Kidney (tissue), 14 donors: Measurements from ENCODE around the gene HMOX1. TPM values are rescaled to one million over a fixed set of nuclear protein-coding genes. Genes with fewer than 3 reads are reported as not detected.
"Not testable (repeated sequence)": the region's sequence is repeated elsewhere in the genome, so short reads cannot be mapped to it uniquely, and the experiment has no call there.

Source experiments
- DNase-seq, 5 donors: peaks; one replicate each; pipeline ENCODE4 v3.0.0-alpha.2; 2013 to 2020
- FAIRE-seq: peaks from 2 replicates; lab custom pipeline; 2012; peaks lifted over from hg19 to GRCh38; lab: Jason Lieb, UNC
- H3K27ac ChIP-seq, 2 donors: one replicate each; pipeline ENCODE4 v1.7.0; 2013; ENCODE audit warnings: low read depth in 2 of 2, low read length in 2 of 2, inconsistent platforms in 1 of 2
- H3K27me3 ChIP-seq: one replicate; pipeline ENCODE4 v1.7.1; 2013; ENCODE audit warnings: low read length, inconsistent platforms; ENCODE audit not compliant: control insufficient read depth, insufficient read depth
- H3K36me3 ChIP-seq, 3 donors: one replicate each; pipeline versions ENCODE4 v1.7.0 to v1.7.1; 2013; ENCODE audit warnings: low read length in 3 of 3, control low read depth in 1 of 3, inconsistent platforms in 1 of 3; ENCODE audit not compliant: insufficient read depth in 3 of 3, control insufficient read depth in 2 of 3
- H3K4me1 ChIP-seq, 3 donors: one replicate each; pipeline versions ENCODE4 v1.7.0 to v1.7.1; 2013; ENCODE audit warnings: low read length in 3 of 3, inconsistent platforms in 1 of 3, low read depth in 1 of 3; ENCODE audit not compliant: control insufficient read depth in 2 of 3, insufficient read depth in 2 of 3
- H3K4me3 ChIP-seq, 3 donors: one replicate each; pipeline versions ENCODE4 v1.7.0 to v1.8.1; 2013; ENCODE audit warnings: low read length in 3 of 3, control low read depth in 1 of 3, inconsistent platforms in 1 of 3
- H3K9ac ChIP-seq, 3 donors: one replicate each; pipeline versions ENCODE4 v1.7.0 to v1.7.1; 2013; ENCODE audit warnings: low read length in 3 of 3, control low read depth in 1 of 3, inconsistent platforms in 1 of 3
- H3K9me3 ChIP-seq, 3 donors: one replicate each; pipeline versions ENCODE4 v1.7.0 to v1.7.1; 2013; ENCODE audit warnings: low read length in 3 of 3, control low read depth in 1 of 3, inconsistent platforms in 1 of 3; ENCODE audit not compliant: control insufficient read depth in 2 of 3, insufficient read depth in 1 of 3
- CTCF ChIP-seq: IDR thresholded peaks from 3 replicates; pipeline ENCODE4 v1.5.1; 2012; ENCODE audit warnings: mild to moderate bottlenecking, moderate library complexity, borderline replicate concordance; ENCODE audit not compliant: insufficient read depth; ENCODE audit errors: extremely low read depth
- intact Hi-C: fragments of 100-400 bp; cut with DNase I; formaldehyde crosslinking; loops from one replicate; pipeline ENCODE4 v1.11.1; 2022
- polyA plus RNA-seq: library from polyadenylated mRNA; stranded (reverse); fragments of 350-450 nt; fragmentation: Illumina TruSeq; extraction: RNeasy Lipid Tissue Mini Kit (QIAGEN cat#74804); gene quantifications from one replicate; pipeline ENCODE4 v1.2.3, GENCODE V29; 2014; ENCODE audit warnings: low read depth, low replicate concordance; ENCODE audit not compliant: insufficient read depth
- total RNA-seq: library from RNA; stranded (reverse); fragmentation: NEBNext Ultra II Directional; extraction: Animal tissue kit (Norgen Biotek cat#: 25700); gene quantifications from one replicate; pipeline ENCODE4 v1.2.1, GENCODE V29; 2021
- donor health status: control.
- donor health status: control.
- donor health status: control.
- donor health status: control.
- donor health status: control.
- donor health status: DM: yes; HTN: yes; CAD: no.
- donor health status: Normal renal cell carcinoma (clear cell type).

Gene HMOX1
- total and polyA plus RNA-seq, 2 donors from 2014 or later, result 37.7 to 234 TPM

DNA sequence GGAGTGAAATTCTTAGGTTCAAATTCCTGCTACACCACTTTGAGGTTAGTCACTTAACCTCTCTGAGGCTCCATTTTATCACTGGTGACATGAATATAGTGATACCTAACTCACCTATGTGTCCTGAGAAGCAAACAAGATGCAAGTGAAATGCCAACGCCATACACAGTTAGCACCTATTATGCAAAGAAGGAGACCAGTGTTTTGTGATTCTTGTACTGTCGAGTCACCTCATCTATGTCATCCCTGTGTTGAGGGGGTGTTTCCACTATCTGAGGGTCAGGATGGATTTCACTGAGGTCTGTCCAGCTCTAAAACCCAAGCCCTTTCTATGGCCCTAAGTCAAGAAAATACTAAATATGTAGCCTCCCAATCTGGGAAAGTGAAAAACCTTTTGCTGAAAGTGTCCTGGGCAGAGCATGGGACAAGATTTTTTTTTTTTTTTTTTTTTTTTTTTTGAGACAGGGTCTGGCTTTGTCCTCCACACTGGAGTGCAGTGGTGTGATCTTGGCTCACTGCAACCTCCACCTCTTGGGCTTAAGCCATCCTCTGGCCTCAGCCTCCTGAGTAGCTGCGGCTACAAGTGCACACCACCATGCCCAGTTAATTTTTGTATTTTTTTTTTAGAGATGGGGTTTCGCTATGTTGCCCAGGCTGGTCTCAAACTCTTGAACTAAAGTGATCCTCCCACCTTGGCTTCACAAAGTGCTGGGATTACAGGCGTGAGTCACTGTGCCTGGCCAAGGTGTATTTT is 14.1 kb downstream of the HMOX1 start:
- Histone ChIP-seq H3K4me1 (peaks cover 0 to 3% (median 0%) of the 10 kb centered on the region in 3 donors), H3K27ac (no peak overlapping the region), H3K27me3 (no peaks in the 10 kb centered on the region), H3K9me3 (no peaks in the 10 kb centered on the region), H3K36me3 (no peaks in the 10 kb centered on the region), H3K9ac (no peak overlapping the region), H3K4me3 (no peak overlapping the region)
- FAIRE-seq, result no peak
- TF ChIP-seq CTCF, result no peak
- intact Hi-C loops, result no loop called here
- DNase-seq, result no peak

DNA sequence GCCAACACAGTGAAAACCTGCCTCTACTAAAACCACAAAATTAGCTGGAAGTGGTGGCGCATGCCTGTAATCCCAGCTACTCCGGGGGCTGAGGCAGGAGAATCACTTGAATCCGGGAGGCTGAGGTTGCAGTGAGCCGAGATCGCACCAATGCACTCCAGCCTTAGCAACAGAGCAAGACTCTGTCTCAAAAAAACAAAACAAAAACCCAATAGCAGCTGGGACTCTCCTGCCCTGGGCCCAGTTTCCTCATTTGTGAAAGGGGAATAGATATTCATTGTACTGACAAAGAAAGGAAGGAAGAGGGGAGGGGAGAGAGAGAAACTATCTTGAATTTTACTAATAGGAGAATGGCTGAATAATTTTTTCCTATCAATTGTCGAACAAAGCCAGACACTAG is 15.7 kb downstream of the HMOX1 start:
- H3K9ac ChIP-seq, FAIRE-seq, H3K9me3 ChIP-seq, H3K4me1 ChIP-seq, H3K36me3 ChIP-seq, H3K4me3 ChIP-seq, intact Hi-C loops, H3K27me3 ChIP-seq: not testable (repeated sequence)
- DNase-seq, result peak in 2 of 5 donors; percentile 40 to 45
- H3K27ac ChIP-seq, result peak overlapping the region in 1 of 2 donors; percentile 41

DNA sequence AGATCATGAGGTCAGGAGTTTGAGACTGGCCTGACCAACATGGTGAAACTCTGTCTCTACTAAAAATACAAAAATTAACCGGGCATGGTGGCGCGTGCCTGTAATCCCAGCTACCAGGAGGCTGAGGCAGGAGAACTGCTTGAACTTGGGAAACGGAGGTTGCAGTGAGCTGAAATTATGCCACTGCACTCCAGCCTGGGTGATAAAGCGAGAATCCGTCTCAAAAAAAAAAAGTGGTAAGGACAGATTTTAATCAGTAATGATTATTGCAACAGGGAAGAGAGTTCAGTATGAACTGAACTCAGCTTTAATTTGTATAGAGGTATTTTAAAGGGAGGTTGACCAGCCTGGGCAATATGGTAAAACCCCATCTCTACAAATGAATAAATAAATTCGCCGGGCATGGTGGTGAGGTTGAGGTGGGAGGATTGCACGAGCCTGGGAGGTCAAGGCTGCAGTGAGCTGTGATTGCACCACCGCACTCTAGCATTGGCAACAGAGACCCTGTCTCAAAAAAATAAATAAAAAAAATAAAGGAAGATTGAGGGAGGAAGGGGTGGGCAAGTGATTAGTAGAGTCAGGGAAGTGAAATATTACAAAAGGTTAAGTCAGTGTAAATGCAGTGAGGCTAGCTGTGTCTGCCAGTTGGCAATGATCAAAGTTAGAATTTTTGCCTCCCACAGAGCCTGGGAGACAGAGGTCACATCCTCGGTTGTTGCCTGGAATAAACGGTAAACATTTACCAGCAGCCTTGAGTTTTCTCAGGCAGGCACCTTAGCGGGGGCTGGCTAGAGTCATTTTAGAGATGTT is 16.4 kb downstream of the HMOX1 start:
- peak overlapping the region in 1 of 2 donors; percentile 41 for H3K27ac ChIP-seq
- no peaks in the 10 kb centered on the region for H3K27me3 ChIP-seq
- no peak for TF ChIP-seq CTCF

GRCh38 chr22:35398591-35398973 is 17.7 kb downstream of the HMOX1 start:
- FAIRE-seq (no peak), DNase-seq (no peak)
- no peaks in the 10 kb centered on the region for H3K9me3 ChIP-seq
- peaks cover 0 to 4% (median 2%) of the 10 kb centered on the region in 3 donors for H3K36me3 ChIP-seq
- TF ChIP-seq CTCF, result no peak
- H3K27me3 ChIP-seq, result no peaks in the 10 kb centered on the region
- intact Hi-C loops, result no loop called here
- H3K9ac ChIP-seq, result no peak overlapping the region
- H3K4me3 ChIP-seq, result no peak overlapping the region
- H3K27ac ChIP-seq, result no peak overlapping the region
- peaks cover 0 to 3% (median 0%) of the 10 kb centered on the region in 3 donors for H3K4me1 ChIP-seq

More for the DNA sequence above, 16.4 kb downstream of the HMOX1 start:
- no peaks in the 10 kb centered on the region for H3K9me3 ChIP-seq
- FAIRE-seq, result no peak
- no peak overlapping the region for H3K9ac ChIP-seq
- intact Hi-C loops, result no loop called here
- H3K4me1 ChIP-seq, result peaks cover 0 to 3% (median 0%) of the 10 kb centered on the region in 3 donors
- DNase-seq, result peak in 4 of 5 donors; percentile 81 to 94 (median 90)
- H3K4me3 ChIP-seq, result no peak overlapping the region
- peaks cover 0 to 2% (median 0%) of the 10 kb centered on the region in 3 donors for H3K36me3 ChIP-seq
